Adrenal gland (tissue), 5 donors: Measurements from ENCODE around the gene ABCG8.

ENCODE experiments used
- CTCF ChIP-seq, 6 experiments: fragments of 450-650 bp in 4 of 6; fragments of 200-600 bp in 2 of 6; sonication (generic) in 1 of 6; IDR thresholded peaks; 1 replicate in 5 of 6; 2 replicates in 1 of 6; pipeline versions ENCODE4 v1.5.1 to v1.8.0; 2016 to 2021; ENCODE audit warnings: antibody characterized with exemption in 6 of 6, mild to moderate bottlenecking in 2 of 6, moderate library complexity in 1 of 6
- POLR2A ChIP-seq, 2 donors: fragments of 450-650 bp; IDR thresholded peaks; one replicate each; pipeline ENCODE4 v1.6.1; 2017; ENCODE audit warnings: antibody characterized with exemption in 2 of 2, mild to moderate bottlenecking in 2 of 2, moderate library complexity in 1 of 2
- donor health status: DM: no; HTN: no; CAD: no.

GRCh38 chr2:43889416-43889815, 50.6 kb downstream of the ABCG8 start:
- TF ChIP-seq CTCF (IDR thresholded peaks at IDR 0.05) (no peak), POLR2A (IDR thresholded peaks at IDR 0.05) (no peak)
